AG04449 (cell line): Measurements from ENCODE around the gene AZU1.

Experiments
- CTCF ChIA-PET: fragments of 350-600 bp; formaldehyde crosslinking; extraction: SDS; loops from one replicate; lab custom pipeline; 2021; ENCODE audit warnings: antibody characterized with exemption; lab: Yijun Ruan, JAX
- POLR2A ChIA-PET: fragments of 400-600, 350-600 bp; formaldehyde crosslinking; extraction: SDS; loops from one replicate; lab custom pipeline; 2020; ENCODE audit warnings: antibody characterized with exemption, inconsistent platforms; lab: Yijun Ruan, JAX
- DNase-seq: peaks from one replicate; pipeline ENCODE4 v3.0.0-alpha.2; 2010; ENCODE audit warnings: low read depth, low spot score
- H3K4me3 ChIP-seq: 2 replicates; pipeline ENCODE4 v1.5.1; 2011; ENCODE audit warnings: low read depth, mild to moderate bottlenecking, control low read depth, low read length
- TF ChIP-seq, protein P1 (sequence below): IDR thresholded peaks from one replicate; pipeline ENCODE4 v1.5.1; 2011; ENCODE audit warnings: mild to moderate bottlenecking, moderate library complexity, low read length, control low read depth, inconsistent platforms; ENCODE audit not compliant: insufficient read depth; ENCODE audit errors: missing control alignments

The AZU1 gene

DNA sequence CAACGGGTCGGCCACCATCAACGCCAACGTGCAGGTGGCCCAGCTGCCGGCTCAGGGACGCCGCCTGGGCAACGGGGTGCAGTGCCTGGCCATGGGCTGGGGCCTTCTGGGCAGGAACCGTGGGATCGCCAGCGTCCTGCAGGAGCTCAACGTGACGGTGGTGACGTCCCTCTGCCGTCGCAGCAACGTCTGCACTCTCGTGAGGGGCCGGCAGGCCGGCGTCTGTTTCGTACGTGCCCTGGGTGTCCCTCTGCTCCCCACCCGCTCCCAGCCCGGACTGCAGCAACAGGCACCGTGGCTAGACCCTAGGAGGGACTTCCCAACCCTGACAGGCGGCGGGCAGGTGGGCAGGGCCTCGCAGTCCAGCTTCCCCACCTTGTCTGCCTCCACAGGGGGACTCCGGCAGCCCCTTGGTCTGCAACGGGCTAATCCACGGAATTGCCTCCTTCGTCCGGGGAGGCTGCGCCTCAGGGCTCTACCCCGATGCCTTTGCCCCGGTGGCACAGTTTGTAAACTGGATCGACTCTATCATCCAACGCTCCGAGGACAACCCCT lies 28.0 kb downstream of the AZU1 start:
- ChIA-PET POLR2A (no interaction called here), CTCF (interaction anchor here (0.7 to 3.3 kb wide), 19 partner anchors 10 to 385 kb away, joined by 3 to 18 read pairs (median 4); partner anchors contain the start of genes MED16, RNU6-9 and WDR18)
- no peak for DNase-seq
- TF ChIP-seq, protein P1, sequence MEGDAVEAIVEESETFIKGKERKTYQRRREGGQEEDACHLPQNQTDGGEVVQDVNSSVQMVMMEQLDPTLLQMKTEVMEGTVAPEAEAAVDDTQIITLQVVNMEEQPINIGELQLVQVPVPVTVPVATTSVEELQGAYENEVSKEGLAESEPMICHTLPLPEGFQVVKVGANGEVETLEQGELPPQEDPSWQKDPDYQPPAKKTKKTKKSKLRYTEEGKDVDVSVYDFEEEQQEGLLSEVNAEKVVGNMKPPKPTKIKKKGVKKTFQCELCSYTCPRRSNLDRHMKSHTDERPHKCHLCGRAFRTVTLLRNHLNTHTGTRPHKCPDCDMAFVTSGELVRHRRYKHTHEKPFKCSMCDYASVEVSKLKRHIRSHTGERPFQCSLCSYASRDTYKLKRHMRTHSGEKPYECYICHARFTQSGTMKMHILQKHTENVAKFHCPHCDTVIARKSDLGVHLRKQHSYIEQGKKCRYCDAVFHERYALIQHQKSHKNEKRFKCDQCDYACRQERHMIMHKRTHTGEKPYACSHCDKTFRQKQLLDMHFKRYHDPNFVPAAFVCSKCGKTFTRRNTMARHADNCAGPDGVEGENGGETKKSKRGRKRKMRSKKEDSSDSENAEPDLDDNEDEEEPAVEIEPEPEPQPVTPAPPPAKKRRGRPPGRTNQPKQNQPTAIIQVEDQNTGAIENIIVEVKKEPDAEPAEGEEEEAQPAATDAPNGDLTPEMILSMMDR, result no peak
- no peak overlapping the region for H3K4me3 ChIP-seq

DNA sequence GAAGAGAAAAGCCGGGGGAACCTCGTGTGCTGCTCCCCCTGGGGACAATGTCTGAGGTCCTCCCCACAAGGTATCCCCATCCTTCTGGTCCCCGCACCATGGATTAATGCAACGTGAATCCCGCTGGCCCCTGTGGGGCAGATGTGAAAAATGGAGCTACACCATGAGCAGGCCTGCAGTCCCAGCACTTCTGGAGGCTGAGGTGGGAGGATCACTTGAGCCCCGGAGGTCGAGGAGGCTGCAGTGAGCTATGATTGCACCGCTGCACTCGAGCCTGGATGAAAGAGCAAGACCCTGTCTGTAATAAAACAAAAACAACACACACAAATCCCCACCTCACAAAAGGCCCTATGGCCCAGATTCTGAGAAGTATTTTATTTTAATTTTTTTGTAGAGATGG lies 30.6 kb downstream of the AZU1 start:
- DNase-seq, result no peak
- POLR2A ChIA-PET, result interaction anchor here (1.0 kb wide), 1 partner anchor 80 kb away, joined by 4 read pairs; no protein-coding TSS in a partner anchor
- CTCF ChIA-PET, result interaction anchor here (0.8 to 4.6 kb wide), 7 partner anchors 9 to 126 kb away, joined by 3 to 27 read pairs (median 6); partner anchors contain the start of gene WDR18
- H3K4me3 ChIP-seq, result no peak overlapping the region
- TF ChIP-seq, protein P1, result no peak

DNA sequence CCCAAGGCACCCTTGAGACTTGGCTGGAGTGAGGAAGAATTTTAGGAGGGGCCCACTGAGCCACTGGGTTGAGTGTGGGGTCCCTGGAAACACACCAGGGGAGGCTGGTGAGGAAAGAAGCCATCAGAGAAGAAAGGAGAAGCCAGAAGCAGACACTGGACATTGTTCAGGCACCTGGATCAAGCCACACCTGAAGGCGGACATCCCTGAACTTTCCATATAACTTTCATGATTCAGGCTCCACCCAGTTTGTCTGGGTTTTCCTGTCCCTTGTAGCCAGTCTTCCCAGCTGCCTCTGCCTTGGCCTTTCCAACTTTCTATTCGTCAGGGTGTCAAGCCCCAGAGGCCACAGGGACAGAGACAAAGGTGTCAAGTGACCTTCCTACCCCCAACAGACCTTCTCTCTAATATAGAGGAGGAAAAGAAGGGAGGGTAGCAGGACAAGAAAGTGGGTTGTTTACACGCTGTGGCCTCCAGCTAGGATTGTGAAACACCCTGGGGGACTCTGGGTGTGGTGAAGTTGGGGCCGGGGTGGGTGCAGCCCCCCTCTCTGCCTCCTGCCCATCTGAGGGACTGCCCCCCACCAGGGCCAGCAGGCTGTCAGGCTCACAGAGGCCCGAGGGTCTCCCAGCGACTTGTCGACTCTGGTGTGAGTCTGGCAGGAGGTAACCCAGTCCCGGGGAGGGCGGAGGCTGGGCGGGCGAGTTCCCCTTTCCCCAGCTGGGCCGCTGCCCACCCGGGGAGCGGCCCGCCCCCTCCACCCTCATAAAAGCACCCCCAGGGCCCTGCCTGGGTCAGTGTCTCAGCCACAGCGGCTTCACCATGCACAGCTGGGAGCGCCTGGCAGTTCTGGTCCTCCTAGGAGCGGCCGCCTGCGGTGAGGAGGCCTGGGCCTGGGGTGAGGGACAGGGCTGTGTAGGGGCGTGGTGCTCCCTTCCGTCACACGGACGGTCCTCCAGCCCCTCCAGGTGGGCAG lies 31.5 kb downstream of the AZU1 start, which contains the start of gene CFD:
CFD (plus strand) TSS at position 797 of the 976 bp plus-strand sequence; CDS start at position 823, 26 bp downstream.
- peak within 1 kb of the TSS; percentile 47 for H3K4me3 ChIP-seq
- DNase-seq, result no peak
- ChIA-PET POLR2A (interaction anchor here (1.0 kb wide), 1 partner anchor 80 kb away, joined by 4 read pairs; no protein-coding TSS in a partner anchor), CTCF (interaction anchor here (0.8 to 4.6 kb wide), 9 partner anchors 9 to 125 kb away, joined by 3 to 27 read pairs (median 3); partner anchors contain the start of gene WDR18)
- TF ChIP-seq, protein P1, result no peak

DNA sequence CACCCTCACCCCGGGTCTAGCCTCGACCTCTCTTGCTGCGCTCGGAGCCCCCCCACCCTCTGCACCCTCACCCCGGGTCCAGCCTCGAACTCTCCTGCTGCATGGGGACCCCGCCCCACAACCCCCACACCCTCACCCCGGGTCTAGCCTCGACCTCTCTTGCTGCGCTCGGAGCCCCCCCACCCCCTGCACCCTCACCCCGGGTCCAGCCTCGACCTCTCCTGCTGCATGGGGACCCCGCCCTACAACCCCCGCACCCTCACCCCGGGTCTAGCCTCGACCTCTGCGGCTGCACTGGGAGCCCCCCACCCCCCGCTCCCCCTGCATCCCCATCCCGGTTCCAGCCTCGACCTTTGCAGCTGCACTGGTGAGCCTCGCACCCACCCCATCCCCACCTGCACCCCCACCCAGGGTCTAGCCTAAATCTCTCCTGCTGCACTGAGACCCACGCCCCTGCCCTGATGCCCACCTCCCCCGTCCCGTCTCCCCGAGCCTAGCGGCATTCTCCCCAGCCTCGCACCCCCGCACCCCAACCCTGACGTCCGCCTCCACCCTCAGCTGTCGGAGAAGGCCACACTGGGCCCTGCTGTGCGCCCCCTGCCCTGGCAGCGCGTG lies 33.6 kb downstream of the AZU1 start:
- CTCF ChIA-PET, result no interaction called here
- POLR2A ChIA-PET, result no interaction called here
- H3K4me3 ChIP-seq, result no peak overlapping the region
- TF ChIP-seq, protein P1, result no peak
- DNase-seq, result no peak

DNA sequence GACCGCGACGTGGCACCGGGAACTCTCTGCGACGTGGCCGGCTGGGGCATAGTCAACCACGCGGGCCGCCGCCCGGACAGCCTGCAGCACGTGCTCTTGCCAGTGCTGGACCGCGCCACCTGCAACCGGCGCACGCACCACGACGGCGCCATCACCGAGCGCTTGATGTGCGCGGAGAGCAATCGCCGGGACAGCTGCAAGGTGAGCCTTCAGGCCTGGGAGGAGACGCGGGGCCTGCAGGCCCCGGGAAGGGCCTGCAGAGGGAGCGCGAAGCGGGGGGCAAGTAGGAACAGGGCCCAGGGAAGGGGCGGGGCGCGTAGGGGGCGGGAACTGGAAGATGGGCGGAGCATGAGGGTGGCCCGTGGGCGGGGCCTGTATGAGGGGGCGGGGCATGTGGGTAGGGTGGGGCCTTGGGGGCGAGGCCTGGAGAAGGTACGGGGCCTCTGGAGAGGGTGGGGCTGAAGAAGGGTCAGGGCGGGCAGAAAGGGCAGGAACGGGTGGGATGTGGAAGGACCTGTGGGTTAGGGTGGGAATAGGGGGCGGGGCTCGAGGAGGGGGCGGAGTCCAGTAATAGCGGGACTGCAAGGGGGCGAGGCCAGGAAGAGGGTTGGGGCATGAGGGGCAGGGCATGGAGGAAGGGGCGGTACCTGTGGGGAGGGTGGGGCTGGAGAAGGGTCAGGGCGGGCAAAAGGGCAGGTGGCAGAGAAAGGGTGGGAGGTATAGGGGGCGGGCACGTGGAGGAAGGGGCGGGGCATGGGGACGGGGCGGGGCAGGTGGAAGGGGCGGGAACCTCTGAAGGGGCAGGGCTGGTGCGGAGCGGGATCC lies 34.3 kb downstream of the AZU1 start:
- CTCF ChIA-PET, result interaction anchor here (1.9 kb wide), 1 partner anchor 92 kb away, joined by 7 read pairs; no protein-coding TSS in a partner anchor
- TF ChIP-seq, protein P1, result no peak
- POLR2A ChIA-PET, result no interaction called here

More for the DNA sequence above, 34.3 kb downstream of the AZU1 start:
- H3K4me3 ChIP-seq, result no peak overlapping the region
- no peak for DNase-seq
